Kidney epithelial cell (primary cell): Measurements from ENCODE around the gene APOA1. TPM values are rescaled to one million over a fixed set of nuclear protein-coding genes. Genes with fewer than 3 reads are reported as not detected.
A peak's percentile ranks its signal among the peaks of the same experiment; 100 is the strongest.

Experiments
- DNase-seq: peaks from one replicate; pipeline ENCODE4 v3.0.0-alpha.2; 2010; ENCODE audit warnings: low read depth
- H3K27me3 ChIP-seq: 2 replicates; pipeline ENCODE4 v1.6.0; 2011; ENCODE audit warnings: low read length; ENCODE audit not compliant: control insufficient read depth, insufficient read depth
- H3K36me3 ChIP-seq: 2 replicates; pipeline ENCODE4 v1.5.1; 2011; ENCODE audit warnings: low read length; ENCODE audit not compliant: control insufficient read depth, insufficient read depth
- H3K4me3 ChIP-seq: 2 replicates; pipeline ENCODE4 v1.5.1; 2011; ENCODE audit warnings: low read depth, mild to moderate bottlenecking, control low read depth, low read length
- total RNA-seq: library from RNA; depleted of rRNA; stranded (reverse); fragments of >200 nt; gene quantifications from 2 replicates; pipeline ENCODE4 v1.2.3, GENCODE V29; 2015
- TF ChIP-seq, protein P1 (sequence below): IDR thresholded peaks from 2 replicates; pipeline ENCODE4 v1.5.1; 2011; ENCODE audit warnings: mild to moderate bottlenecking, moderate library complexity, low read length, control low read depth, inconsistent platforms; ENCODE audit not compliant: insufficient read depth, poor library complexity, severe bottlenecking

Gene APOA1
- total RNA-seq, 1 donor from 2014 or later = not detected

DNA sequence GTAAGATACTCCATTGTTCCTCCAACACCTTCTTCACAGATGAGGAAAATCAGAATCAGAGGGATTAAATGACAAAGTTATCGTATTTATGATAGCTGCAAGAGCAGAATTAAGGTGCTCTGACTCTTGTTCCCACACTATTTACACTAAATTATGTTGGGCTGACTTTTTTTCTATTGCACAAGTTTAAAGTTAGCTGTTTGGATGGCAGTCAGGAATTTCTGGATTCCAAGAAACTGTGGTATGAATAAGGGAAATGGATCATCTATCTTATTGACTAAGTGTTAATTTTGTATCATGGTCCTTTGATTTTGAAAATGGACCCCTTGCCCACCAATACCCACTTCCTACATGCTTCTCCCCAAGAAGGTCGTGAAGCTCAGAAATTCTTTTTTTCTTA is 19.9 kb upstream of the APOA1 start:
- H3K27me3 ChIP-seq = no peaks in the 10 kb centered on the region
- no peak for DNase-seq
- no peak overlapping the region for H3K4me3 ChIP-seq
- peaks cover 2% of the 10 kb centered on the region for H3K36me3 ChIP-seq
- TF ChIP-seq, protein P1, sequence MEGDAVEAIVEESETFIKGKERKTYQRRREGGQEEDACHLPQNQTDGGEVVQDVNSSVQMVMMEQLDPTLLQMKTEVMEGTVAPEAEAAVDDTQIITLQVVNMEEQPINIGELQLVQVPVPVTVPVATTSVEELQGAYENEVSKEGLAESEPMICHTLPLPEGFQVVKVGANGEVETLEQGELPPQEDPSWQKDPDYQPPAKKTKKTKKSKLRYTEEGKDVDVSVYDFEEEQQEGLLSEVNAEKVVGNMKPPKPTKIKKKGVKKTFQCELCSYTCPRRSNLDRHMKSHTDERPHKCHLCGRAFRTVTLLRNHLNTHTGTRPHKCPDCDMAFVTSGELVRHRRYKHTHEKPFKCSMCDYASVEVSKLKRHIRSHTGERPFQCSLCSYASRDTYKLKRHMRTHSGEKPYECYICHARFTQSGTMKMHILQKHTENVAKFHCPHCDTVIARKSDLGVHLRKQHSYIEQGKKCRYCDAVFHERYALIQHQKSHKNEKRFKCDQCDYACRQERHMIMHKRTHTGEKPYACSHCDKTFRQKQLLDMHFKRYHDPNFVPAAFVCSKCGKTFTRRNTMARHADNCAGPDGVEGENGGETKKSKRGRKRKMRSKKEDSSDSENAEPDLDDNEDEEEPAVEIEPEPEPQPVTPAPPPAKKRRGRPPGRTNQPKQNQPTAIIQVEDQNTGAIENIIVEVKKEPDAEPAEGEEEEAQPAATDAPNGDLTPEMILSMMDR = no peak

- TF ChIP-seq, protein P1 = no peak
- Histone ChIP-seq H3K27me3 (no peaks in the 10 kb centered on the region), H3K36me3 (peaks cover 2% of the 10 kb centered on the region), H3K4me3 (no peak overlapping the region)
- no peak for DNase-seq
Measured at GRCh38 chr11:116856423-116856822, 19.0 kb upstream of the APOA1 start.

- DNase-seq = no peak
- peaks cover 2% of the 10 kb centered on the region for H3K36me3 ChIP-seq
- H3K27me3 ChIP-seq = no peaks in the 10 kb centered on the region
- H3K4me3 ChIP-seq = no peak overlapping the region
- TF ChIP-seq, protein P1 = no peak
Measured at GRCh38 chr11:116855413-116855812, 18.0 kb upstream of the APOA1 start.

DNA sequence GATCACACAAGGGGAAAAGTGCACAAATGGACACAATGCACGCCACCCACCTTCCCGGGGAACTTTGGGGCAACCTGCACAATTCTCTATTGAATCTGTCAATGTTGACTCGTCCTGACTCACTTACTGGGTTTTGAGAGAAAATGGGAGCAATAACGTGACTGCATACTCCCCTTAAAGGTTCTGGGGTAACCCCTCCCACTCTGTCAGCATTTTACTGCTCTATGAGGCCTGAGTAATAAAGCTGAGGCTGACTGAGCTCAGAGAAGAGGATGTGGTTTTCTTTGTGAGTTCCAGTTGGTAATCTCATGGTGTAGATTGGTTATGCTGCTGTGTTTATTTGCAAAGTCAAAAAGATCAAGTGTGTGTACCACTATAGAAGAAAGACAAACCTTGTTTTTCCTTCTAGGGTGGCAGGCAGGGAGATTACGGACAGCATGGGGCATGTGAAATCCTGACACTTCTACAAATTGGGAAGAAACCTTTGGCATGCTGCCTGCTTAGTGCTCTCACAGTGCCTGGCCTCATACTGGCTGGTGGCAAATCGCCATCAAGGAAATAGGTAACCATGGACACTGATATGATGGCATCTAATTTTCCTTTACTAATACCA is 16.1 kb upstream of the APOA1 start:
- Histone ChIP-seq H3K4me3 (no peak overlapping the region), H3K27me3 (no peaks in the 10 kb centered on the region), H3K36me3 (no peaks in the 10 kb centered on the region)
- DNase-seq = peak; percentile 88
- TF ChIP-seq, protein P1 = no peak

GRCh38 chr11:116852261-116853031 is 15.0 kb upstream of the APOA1 start:
- TF ChIP-seq, protein P1 = no peak
- Histone ChIP-seq H3K27me3 (no peaks in the 10 kb centered on the region), H3K36me3 (peaks cover 1% of the 10 kb centered on the region), H3K4me3 (no peak overlapping the region)
- no peak for DNase-seq
